CD14-positive monocyte (primary cell): Measurements from ENCODE around the gene AANAT. TPM values are rescaled to one million over a fixed set of nuclear protein-coding genes. Genes with fewer than 3 reads are reported as not detected.

Source experiments
- DNase-seq, 3 donors: peaks; one replicate each; pipeline ENCODE4 v3.0.0-alpha.2; 2011 to 2022
- H2AFZ ChIP-seq: 2 replicates; pipeline ENCODE4 v1.6.0; 2012; ENCODE audit warnings: mild to moderate bottlenecking, low read depth, low read length, inconsistent platforms; ENCODE audit not compliant: insufficient read depth, poor library complexity, severe bottlenecking
- H3K27ac ChIP-seq, 2 donors: 1 replicate in 1 of 2; 2 replicates in 1 of 2; pipeline ENCODE4 v1.5.1; 2012 to 2013; ENCODE audit warnings: low read length in 2 of 2, control low read depth in 1 of 2, inconsistent platforms in 1 of 2, low read depth in 1 of 2, mild to moderate bottlenecking in 1 of 2
- H3K27me3 ChIP-seq, 2 donors: one replicate each; pipeline versions ENCODE4 v1.6.0 to v1.6.1; 2011 to 2013; ENCODE audit warnings: low read length in 2 of 2; ENCODE audit not compliant: control insufficient read depth in 2 of 2, insufficient read depth in 2 of 2
- H3K36me3 ChIP-seq, 2 donors: replicated peaks in 1 of 2; 1 replicate in 1 of 2; 2 replicates in 1 of 2; pipeline versions ENCODE4 v1.5.1 to v1.6.1; 2012 to 2013; ENCODE audit warnings: low read length in 2 of 2, control low read depth in 1 of 2, inconsistent platforms in 1 of 2, mild to moderate bottlenecking in 1 of 2; ENCODE audit not compliant: insufficient read depth in 2 of 2, control insufficient read depth in 1 of 2
- H3K4me1 ChIP-seq, 2 donors: 1 replicate in 1 of 2; 2 replicates in 1 of 2; pipeline versions ENCODE4 v1.5.1 to v1.6.1; 2012 to 2013; ENCODE audit warnings: low read length in 2 of 2, control low read depth in 1 of 2, inconsistent platforms in 1 of 2, mild to moderate bottlenecking in 1 of 2, moderate library complexity in 1 of 2; ENCODE audit not compliant: insufficient read depth in 2 of 2, control insufficient read depth in 1 of 2
- H3K4me2 ChIP-seq: replicated peaks from 2 replicates; pipeline ENCODE3; 2012; ENCODE audit warnings: low read length, moderate library complexity, mild to moderate bottlenecking; ENCODE audit not compliant: poor library complexity, severe bottlenecking; ENCODE audit errors: extremely low read depth
- H3K4me3 ChIP-seq, 3 experiments: fragments of 200-600 bp in 1 of 3; sonication (generic) in 1 of 3; replicated peaks in 1 of 3; 1 replicate in 2 of 3; 2 replicates in 1 of 3; pipeline ENCODE4 v1.5.1; 2011 to 2013; ENCODE audit warnings: low read length in 3 of 3, mild to moderate bottlenecking in 3 of 3, control low read depth in 2 of 3, low read depth in 2 of 3, inconsistent platforms in 1 of 3, moderate library complexity in 1 of 3
- H3K79me2 ChIP-seq: 2 replicates; pipeline ENCODE4 v1.6.0; 2012; ENCODE audit warnings: mild to moderate bottlenecking, control low read depth, inconsistent platforms, low read length, moderate library complexity; ENCODE audit not compliant: insufficient read depth
- H3K9ac ChIP-seq: 2 replicates; pipeline ENCODE4 v1.6.0; 2017; ENCODE audit warnings: low read length, mild to moderate bottlenecking; ENCODE audit not compliant: insufficient read depth, poor library complexity, severe bottlenecking
- H3K9me3 ChIP-seq, 2 donors: replicated peaks in 1 of 2; 1 replicate in 1 of 2; 2 replicates in 1 of 2; pipeline versions ENCODE4 v1.5.1 to v1.6.1; 2012 to 2013; ENCODE audit warnings: low read length in 2 of 2, control low read depth in 1 of 2; ENCODE audit not compliant: control insufficient read depth in 1 of 2, insufficient read depth in 1 of 2
- H4K20me1 ChIP-seq: 2 replicates; pipeline ENCODE4 v1.6.0; 2012; ENCODE audit warnings: mild to moderate bottlenecking, low read length, control low read depth, moderate library complexity; ENCODE audit not compliant: insufficient read depth
- H3K27ac Mint-ChIP-seq, 7 donors: one replicate each; pipeline ENCODE4 v1.8.0; 2020; ENCODE audit warnings: mild to moderate bottlenecking in 7 of 7, mixed read lengths in 7 of 7, moderate library complexity in 6 of 7, inconsistent platforms in 2 of 7
- H3K27me3 Mint-ChIP-seq, 3 donors: one replicate each; pipeline ENCODE4 v1.8.0; 2021 to 2022; ENCODE audit warnings: low read depth in 3 of 3, mild to moderate bottlenecking in 3 of 3, mixed read lengths in 3 of 3, moderate library complexity in 3 of 3, inconsistent platforms in 1 of 3
- H3K36me3 Mint-ChIP-seq, 2 donors: one replicate each; pipeline ENCODE4 v1.8.0; 2020; ENCODE audit warnings: mixed read lengths in 2 of 2, inconsistent platforms in 1 of 2, mild to moderate bottlenecking in 1 of 2
- H3K4me1 Mint-ChIP-seq: one replicate; pipeline ENCODE4 v1.8.0; 2020; ENCODE audit warnings: mild to moderate bottlenecking, mixed read lengths
- H3K4me3 Mint-ChIP-seq, 2 donors: one replicate each; pipeline ENCODE4 v1.8.0; 2020; ENCODE audit warnings: mild to moderate bottlenecking in 2 of 2, mixed read lengths in 2 of 2, moderate library complexity in 1 of 2
- H3K9me3 Mint-ChIP-seq, 7 donors: one replicate each; pipeline ENCODE4 v1.8.0; 2020 to 2022; ENCODE audit warnings: mixed read lengths in 7 of 7, mild to moderate bottlenecking in 6 of 7, moderate library complexity in 6 of 7, inconsistent platforms in 2 of 7
- CTCF ChIP-seq: fragments of 200-600 bp; IDR thresholded peaks from one replicate; pipeline ENCODE4 v1.8.0; 2022; ENCODE audit warnings: antibody characterized with exemption, mild to moderate bottlenecking
- WGBS: methylation state at CpG from one replicate; pipeline ENCODE4 v1.1.5; 2013; ENCODE audit warnings: missing lambda C conversion rate; ENCODE audit not compliant: insufficient coverage; 5-methylcytosine and 5-hydroxymethylcytosine counted together
- intact Hi-C, 2 donors: fragments of 100-400 bp; cut with micrococcal nuclease; formaldehyde crosslinking; loops; one replicate each; pipeline versions ENCODE4 v1.15.0 to v1.15.1; 2023
- polyA plus RNA-seq, 3 donors: library from polyadenylated mRNA; depleted of rRNA in 1 of 3; unstranded in 2 of 3; stranded (reverse) in 1 of 3; fragments of 300-500 nt in 2 of 3; fragments of >200 nt in 1 of 3; fragmentation: Illumina TruSeq in 2 of 3; gene quantifications; 1 replicate in 2 of 3; 2 replicates in 1 of 3; pipeline ENCODE4 v1.2.3, GENCODE V29; 2012 to 2021

The AANAT gene
- polyA plus RNA-seq, 3 donors: not detected

- peak overlapping the region; percentile 99 for H3K9ac ChIP-seq
- 60% methylated on average over 1 of the region's 4 CpGs for WGBS
- H3K9me3 ChIP-seq: no peaks in the 10 kb centered on the region
- H3K4me3 Mint-ChIP-seq: peak overlapping the region; percentile 87 to 95
- H3K27ac ChIP-seq: peak overlapping the region in 1 of 2 donors; percentile 97
- no peak overlapping the region for H2AFZ ChIP-seq
- peaks cover 0 to 2% (median 0%) of the 10 kb centered on the region in 3 donors for H3K27me3 Mint-ChIP-seq
- H3K4me2 ChIP-seq: peak overlapping the region; percentile 100
- peaks cover 87% of the 10 kb centered on the region for H3K4me1 Mint-ChIP-seq
- no peak for DNase-seq
- peak overlapping the region in 5 of 7 donors; percentile 68 to 95 (median 94) for H3K27ac Mint-ChIP-seq
- TF ChIP-seq CTCF: no peak
- peaks cover 72% of the 10 kb centered on the region for H3K79me2 ChIP-seq
- peaks cover 40 to 49% of the 10 kb centered on the region in 2 donors for H3K36me3 Mint-ChIP-seq
- H3K27me3 ChIP-seq: no peaks in the 10 kb centered on the region
- intact Hi-C loops: no loop called here
- peaks cover 17 to 29% of the 10 kb centered on the region in 2 donors for H3K36me3 ChIP-seq
- H3K9me3 Mint-ChIP-seq: no peaks in the 10 kb centered on the region
- peaks cover 84 to 92% of the 10 kb centered on the region in 2 donors for H3K4me1 ChIP-seq
- no peaks in the 10 kb centered on the region for H4K20me1 ChIP-seq
- H3K4me3 ChIP-seq: peak overlapping the region in 1 of 3 experiments; percentile 97
Measured at GRCh38 chr17:76498876-76499251, 31.5 kb downstream of the AANAT start.

- no peaks in the 10 kb centered on the region for H3K9me3 Mint-ChIP-seq
- no peak for TF ChIP-seq CTCF
- 88% methylated on average over 4 of the region's 5 CpGs for WGBS
- Histone ChIP-seq H3K27ac (peak overlapping the region; percentile 3 to 97), H2AFZ (no peak overlapping the region), H4K20me1 (no peaks in the 10 kb centered on the region), H3K9ac (peak overlapping the region; percentile 99), H3K4me1 (peaks cover 84 to 92% of the 10 kb centered on the region in 2 donors), H3K4me2 (peak overlapping the region; percentile 100), H3K9me3 (no peaks in the 10 kb centered on the region), H3K36me3 (peaks cover 17 to 29% of the 10 kb centered on the region in 2 donors), H3K27me3 (no peaks in the 10 kb centered on the region), H3K4me3 (peak overlapping the region; percentile 80 to 99 (median 97)), H3K79me2 (peaks cover 68% of the 10 kb centered on the region)
- H3K27me3 Mint-ChIP-seq: peaks cover 0 to 2% (median 0%) of the 10 kb centered on the region in 3 donors
- H3K4me3 Mint-ChIP-seq: peak overlapping the region; percentile 87 to 95
- DNase-seq: no peak
- H3K4me1 Mint-ChIP-seq: peaks cover 87% of the 10 kb centered on the region
- peaks cover 40 to 49% of the 10 kb centered on the region in 2 donors for H3K36me3 Mint-ChIP-seq
- H3K27ac Mint-ChIP-seq: peak overlapping the region in 6 of 7 donors; percentile 68 to 96 (median 94)
- intact Hi-C loops: no loop called here
Measured at GRCh38 chr17:76499267-76499667, 31.9 kb downstream of the AANAT start.
